Activated T-helper 1 cell treated with Interleukin-2 at 50 U/mL for 16 hours (primary cell): ENCODE results near the gene MOB3A.
"Not testable (repeated sequence)": the region's sequence is repeated elsewhere in the genome, so short reads cannot be mapped to it uniquely, and the experiment has no call there.

Experiments used
- DNase-seq: peaks from one replicate; pipeline ENCODE4 v3.0.0-alpha.2; 2020; ENCODE audit warnings: low read depth

MOB3A gene

DNA sequence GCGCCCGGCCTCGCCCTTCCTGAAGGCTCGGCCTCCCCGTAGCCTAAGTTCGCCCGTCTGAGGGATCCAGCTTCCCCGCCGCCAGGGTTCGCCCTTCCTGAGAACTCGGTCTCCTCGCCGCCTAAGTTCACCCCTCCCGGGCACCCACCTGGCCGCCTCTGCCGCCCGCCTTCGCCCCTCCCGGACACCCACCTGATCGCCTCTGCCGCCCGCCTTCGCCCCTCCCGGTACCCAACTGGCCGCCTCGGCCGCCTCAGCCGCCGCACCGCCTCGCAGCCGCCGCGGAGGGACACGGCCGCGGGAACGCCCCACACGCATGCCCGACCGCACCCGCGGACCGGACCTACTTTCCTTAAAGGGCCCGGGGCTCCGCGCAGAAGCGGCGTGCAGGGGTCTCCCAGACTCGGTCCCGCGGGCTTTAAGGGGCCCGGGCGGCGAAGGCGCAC lies at the start of gene MOB3A:
TSS of gene MOB3A (minus strand) at position 293 of the 446 bp plus-strand sequence. CDS start 17,766 bp downstream, outside the sequence.
- peak; percentile 79 for DNase-seq

DNA sequence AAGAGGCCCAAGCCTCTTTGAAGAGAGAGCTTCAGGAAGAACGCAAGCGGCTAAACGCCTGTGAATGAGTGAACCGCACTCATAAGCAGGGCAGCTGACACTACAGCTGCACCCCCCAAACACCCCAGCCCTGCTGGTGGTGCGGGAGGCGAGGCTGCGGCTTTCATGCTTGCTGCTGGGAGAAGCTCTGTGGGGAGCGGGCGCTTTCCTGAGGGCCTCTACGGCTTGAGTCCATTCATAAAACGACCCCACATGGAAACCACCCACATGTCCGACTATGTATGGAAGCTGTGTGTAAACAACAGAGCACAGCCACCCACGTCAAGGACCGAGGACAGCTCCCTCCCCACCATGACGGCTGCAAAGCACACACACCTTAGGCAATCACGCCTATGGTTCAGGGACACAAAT lies 49.7 kb upstream of the MOB3A start:
- DNase-seq: no peak

DNA sequence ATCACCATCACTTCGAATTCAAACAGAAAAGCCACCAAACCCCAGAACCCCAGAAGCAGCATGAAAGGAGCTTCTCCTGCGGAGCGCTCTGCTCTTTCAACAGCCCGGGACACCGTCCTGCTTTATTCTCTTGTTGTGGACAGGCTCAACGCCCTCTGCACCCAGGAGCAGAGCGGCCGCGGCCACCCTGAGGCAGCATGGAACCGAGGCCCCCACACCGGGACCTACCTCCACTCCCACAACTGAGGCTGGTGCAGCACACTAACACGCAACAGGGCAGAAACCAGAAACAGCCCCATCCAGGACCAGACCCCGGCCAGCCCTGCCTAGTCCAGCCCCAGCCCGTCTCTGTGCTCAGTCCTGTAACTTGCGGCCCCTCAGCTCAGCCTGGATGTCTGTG lies 48.1 kb upstream of the MOB3A start:
- DNase-seq: no peak

DNA sequence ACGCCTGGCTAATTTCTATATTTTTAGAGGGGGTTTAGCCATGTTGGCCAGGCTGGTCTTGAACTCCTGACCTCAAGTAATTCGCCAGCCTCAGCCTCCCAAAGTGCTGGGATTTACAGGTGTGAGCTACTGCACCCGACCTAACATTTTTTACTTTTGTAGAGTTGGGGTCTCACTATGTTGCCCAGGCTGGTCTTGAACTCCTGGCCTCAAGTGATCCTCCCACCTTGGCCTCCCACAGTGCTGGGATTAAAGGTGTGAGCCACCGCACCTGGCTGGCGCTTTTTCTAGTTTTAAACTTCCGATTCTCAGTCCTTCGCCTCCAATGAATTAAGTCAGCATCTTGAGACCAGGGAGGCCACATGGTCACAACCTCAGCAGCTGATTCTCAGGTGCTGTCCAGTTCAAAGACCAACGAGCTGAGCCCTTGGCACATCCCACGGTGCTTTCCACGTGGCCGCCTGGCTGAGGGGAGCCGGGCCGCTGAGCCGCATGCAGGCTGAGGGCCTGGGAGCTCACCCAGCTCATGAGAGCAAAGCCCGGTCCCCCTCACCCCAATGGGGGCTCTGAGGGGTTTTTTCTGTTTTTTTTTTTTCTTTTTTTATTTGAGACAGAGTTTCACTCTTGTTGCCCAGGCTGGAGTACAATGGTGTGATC lies 46.2 kb upstream of the MOB3A start:
- no peak for DNase-seq

DNA sequence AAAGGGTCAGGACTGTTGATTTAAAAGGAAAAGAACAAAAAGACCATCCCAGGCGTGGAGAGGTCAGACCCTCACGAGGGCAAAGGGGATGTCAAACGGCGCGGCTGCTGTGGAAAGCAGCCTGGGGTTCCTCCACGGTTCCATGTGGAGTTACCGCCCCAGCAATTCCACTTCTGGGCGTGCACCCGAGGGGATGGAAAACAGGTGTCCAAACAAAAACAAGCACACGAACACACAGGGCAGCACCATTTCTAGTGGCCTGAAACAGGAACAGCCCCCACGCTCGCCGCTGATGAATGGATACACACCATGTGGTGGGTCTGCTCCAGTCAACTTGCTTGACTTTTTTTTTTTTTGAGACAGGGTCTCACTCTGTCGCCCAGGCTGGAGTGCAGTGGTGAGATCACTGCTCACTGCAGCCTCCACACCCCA lies 44.0 kb upstream of the MOB3A start:
- DNase-seq: no peak

DNA sequence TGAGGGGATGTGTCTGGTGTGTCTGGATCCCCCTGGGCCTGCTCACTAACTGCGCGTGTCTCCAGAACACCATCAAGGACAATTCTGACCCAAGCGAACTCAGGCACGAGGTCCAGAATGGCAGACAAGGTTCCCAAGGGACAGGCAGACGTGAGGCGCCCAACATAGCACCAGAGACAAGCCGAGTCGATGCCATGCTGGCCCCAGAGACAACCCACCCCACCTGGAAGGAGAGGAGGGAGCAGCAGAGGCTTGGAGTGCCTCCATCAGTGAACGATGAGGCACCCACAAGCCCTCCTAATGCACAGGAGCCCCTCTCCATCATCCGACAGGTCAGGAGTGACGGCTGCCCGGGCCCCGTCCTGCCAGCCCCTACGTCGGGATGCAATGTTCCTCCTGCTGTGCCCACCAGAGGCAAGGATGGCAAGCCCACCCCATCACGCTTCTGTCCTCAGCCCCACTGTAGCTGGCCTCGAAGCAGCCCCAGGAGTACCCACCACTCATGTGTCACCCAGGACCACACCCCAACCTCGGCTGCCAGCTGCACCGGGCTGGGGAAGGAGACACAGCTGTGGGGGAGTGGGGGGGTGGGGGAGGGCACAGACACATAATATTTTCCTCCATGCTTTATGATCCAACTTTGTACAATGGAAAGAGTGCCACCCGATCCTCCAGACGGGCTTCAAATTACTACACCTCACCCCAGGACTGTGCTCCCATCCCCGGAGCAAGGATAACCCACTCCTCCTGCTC lies 43.4 kb upstream of the MOB3A start:
- no peak for DNase-seq

DNA sequence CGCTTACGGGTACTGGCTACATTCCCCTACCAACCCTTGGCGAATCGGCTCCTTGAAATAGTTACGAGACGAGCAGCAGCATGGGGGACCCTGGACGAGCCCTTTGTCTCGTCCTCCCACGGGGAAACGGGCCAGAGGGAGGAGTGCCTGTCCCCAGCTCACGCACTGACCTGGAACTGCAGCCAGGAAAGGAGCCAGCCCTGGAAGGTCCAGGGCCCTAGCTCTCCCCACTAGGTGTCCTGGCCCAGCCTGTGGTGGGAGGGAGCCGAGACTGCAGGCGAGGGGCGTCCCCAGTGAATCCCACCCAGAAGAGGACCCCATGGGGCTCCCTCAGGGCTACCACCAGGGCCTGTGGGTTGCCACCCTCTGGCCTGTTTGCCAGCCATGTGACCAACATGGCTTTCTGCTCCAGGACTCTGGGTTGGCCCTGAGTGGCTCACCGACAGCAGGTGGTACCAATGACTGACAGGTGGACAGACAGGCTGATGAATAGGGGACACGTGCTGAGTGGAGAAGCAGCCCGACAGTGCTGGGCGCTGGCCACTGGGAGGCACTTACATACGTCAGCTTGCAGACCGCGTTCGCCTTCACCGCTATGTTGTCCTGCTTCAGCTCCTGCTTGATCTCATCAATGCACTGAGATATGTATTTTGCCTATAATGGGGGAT lies 42.1 kb upstream of the MOB3A start:
- no peak for DNase-seq

DNA sequence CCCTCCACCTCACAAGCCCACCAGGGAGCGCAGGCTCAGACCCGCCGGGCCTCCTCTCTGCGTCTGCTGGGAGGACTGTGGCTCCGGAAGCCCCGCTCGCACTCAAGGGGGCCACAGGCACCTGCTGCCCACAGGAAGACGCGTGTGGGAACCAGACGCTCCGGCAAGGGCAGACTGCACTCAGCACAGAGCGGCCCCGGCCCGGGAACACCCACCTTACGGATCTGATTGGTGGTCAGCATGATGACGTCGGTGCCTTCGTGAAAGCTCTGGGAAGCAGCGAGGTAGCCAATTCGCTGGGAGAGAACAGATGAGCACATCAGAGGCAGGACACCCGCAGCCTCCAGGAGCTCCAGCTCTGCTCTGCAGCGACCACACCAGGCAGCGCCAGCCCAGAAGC lies 40.7 kb upstream of the MOB3A start:
- DNase-seq: no peak

DNA sequence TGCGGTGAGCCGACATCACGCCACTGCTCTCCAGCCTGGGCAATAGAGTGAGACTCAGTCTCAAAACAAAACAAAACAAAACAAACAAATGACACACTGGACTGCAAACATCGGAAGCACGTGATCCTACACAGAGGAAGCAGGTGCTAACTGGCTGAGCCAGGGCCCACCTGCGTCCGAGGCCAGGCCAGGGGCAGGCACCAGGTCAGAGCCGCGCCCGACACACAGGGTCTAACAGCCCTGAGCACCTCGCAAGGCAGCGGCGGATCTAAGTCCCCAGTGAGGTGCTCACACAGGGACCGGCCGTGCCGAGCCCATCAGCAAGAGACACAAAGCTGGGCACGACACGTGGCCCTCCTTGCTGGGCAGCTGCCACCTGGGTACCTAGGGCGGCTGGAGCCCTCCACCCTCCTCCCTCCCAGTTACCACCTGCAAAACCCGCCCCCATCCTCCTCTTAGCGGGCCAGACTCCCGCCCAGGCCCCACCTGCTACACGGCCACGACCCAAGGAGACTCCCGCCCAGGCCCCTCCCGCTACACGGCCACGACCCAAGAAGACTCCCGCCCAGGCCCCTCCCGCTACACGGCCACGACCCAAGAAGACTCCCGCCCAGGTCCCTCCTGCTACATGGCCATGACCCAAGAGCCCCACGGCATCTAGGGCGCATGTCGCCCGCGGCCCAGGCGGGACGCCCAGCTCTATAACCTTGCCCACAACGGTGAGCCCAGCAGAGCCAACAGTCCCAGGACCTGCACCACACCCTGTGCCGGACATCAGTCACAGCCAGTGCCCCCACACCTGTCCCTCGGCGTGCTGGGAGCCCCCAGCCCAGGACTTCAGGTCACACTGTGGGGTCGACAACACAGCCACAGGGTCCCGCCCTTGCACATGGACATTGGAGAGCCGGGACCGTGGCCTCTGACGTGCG lies 39.6 kb upstream of the MOB3A start:
- no peak for DNase-seq

DNA sequence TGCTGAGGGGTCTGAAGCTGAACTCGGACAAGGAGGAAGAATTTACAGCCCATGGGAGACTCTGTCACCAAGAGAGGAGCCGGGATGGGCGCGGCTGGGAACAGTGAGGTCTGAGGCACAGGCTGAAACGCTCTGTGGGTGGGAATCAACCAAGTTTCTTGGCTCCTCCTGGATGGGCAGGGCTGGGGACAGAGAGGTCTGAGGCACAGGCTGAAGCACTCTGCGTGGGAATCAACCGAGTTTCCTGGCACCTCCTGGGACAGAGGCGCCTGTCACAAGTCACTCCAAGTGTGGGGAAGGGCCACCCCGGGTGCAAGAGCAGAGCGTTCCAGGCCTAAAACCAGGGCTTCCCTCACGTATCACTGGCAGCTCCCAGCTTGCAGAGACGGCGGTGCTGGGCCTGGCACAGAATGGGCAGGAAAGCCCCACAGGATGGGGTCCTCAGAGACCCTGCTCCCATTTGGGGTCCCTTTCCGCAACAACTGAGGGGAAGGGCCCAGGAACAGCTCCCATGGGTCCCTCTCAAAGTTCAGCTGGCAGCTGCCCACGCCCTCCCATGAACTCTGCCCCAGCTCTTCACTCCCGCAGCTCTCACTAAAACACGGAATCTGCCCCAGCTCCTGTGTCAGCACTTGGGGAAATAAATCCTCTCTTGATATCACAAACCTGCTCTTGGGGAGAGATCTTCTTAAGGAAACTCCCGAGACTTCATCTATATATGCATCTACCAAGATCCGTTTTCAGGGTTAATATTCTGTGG lies 36.8 kb upstream of the MOB3A start:
- no peak for DNase-seq

DNA sequence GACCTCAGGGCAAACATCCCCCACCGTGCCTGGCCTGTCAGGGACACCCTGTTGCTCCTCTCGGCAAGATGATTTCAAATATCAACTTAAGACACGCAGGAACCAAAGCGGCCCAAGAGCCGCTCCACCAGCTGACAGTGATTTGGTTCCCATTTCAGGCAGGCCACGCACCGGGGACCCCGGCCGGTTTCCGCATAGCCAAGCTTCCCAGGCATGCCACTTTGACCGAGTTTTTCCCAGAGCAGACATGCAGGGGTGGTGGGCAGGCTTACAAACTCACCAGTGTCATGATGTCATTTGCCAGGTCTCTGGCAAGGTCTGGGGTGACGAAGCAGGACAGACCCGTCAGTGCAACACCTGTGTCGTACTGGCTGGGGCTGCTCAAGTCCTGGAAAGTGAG lies 36.1 kb upstream of the MOB3A start:
- DNase-seq: no peak

DNA sequence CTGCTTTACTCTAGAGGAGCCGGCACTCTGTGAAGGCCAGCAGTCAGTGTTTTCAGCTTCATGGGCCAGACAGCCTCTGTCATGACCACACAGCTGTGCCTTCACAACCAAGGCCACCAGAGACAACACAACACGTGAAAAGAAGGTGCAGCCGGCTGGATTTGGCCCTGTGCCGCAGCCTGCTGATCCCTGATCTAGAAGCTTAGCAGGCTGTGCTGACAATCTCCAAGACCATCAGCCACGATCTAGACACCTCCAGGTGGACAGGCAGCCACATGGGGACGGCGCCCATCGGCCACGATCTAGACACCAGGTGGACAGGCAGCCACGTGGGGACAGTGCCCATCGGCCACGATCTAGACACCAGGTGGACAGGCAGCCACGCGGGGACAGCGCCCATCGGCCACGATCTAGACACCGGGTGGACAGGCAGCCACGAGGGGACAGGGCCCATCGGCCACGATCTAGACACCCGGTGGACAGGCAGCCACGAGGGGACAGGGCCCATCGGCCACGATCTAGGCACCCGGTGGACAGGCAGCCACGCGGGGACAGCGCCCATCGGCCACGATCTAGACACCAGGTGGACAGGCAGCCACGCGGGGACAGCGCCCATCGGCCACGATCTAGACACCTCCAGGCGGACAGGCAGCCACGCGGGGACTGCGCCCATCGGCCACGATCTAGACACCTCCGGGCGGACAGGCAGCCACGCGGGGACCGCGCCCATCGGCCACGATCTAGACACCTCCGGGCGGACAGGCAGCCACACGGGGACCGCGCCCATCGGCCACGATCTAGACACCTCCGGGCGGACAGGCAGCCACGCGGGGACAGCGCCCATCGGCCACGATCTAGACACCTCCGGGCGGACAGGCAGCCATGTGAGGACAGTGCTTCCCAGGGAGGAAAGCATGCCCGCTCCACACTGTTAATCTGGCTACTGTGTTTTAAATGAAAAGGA lies 35.2 kb upstream of the MOB3A start:
- not testable (repeated sequence) for DNase-seq

DNA sequence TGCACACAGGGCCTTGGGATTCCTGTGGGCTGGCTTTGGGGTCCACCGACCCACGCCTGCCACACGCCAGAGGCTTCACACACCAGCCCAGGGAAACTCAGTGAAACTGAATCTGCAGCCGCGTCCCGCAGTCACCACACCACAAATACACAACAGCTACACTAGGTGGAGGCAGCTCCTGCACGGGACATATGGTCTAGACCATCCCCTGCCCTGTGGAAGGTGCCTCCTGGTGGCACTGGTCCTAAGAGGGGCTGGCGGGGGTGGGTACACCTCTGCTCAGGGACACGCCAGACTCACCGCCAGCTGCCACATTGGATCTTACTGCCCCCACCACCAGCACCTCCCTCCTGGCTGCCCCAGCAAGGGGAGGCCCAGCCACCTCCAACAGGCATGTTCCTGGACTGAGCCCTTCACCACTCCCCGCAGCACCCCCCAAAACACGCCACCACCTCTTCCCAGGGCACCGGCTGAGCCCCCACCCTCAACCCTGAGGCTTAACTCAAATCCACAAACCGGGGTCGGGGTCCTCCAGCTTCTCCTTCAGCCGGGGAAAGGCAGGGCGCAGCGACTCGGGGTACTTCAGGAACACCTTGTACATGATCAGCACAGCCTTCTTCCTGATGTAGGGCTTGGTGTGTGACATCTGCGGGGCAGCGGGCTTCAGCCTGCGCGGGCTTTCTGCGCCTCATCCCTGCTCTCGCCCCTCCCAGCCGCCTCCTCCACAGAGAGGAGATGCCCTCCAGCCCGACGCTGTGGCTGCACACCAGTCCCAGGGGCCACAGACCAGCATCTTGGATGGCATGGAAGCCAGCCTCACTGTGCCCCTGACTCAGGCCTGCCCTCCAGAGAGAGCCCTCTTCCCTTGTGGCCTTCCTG lies 34.0 kb upstream of the MOB3A start:
- DNase-seq: no peak

DNA sequence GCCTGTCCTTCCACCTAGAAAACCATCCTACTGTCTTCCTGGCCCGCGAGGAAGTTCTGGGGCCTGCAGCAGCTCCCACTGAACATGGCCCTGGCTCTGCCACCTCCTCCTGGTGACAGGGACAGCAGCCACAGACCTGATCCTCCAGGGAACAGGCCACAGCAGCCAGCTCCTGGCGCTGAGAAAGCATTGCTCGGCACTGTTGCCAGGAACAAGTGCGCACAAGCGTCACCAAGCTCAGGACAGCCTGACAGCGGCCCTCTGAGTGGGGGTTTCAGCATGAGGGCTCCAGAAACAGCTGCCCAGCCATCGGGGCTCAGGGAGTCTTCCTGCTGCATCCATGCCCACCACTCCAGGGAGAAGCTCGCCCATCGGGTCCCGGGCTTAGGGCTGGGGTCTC lies 33.4 kb upstream of the MOB3A start:
- DNase-seq: no peak

DNA sequence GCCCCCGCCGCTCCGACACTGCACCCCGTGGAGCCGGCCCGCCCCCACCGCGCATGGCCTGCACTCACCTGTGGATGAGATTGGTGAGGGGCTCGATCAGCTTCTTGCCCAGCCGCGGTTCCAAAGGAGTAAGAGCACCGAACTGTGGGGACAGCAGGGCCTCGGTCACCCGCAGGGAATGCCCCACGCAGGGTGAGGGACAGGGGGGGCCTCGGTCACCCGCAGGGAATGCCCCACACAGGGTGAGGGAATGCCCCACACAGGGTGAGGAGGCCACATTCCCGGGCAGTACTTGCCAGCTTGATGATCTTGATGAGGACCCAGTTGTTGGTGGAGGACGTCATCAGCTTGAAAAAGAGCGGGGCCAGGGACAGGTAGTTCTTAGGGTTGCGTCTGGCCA lies 32.9 kb upstream of the MOB3A start:
- DNase-seq: no peak

DNA sequence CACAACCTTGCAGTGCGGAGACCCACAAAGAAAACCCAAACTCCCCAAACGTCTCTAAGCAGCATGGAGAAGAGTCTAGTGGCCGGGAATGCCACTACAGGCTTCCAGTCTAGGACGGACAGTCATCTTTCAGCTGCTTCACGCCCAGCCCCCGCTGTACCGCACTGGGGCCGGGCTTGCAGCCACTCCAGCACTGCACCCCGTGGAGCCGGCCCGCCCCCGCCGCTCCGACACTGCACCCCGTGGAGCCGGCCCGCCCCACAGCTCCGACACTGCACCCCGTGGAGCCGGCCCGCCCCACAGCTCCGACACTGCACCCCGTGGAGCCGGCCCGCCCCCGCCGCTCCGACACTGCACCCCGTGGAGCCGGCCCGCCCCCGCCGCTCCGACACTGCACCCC lies 32.1 kb upstream of the MOB3A start:
- DNase-seq: not testable (repeated sequence)

DNA sequence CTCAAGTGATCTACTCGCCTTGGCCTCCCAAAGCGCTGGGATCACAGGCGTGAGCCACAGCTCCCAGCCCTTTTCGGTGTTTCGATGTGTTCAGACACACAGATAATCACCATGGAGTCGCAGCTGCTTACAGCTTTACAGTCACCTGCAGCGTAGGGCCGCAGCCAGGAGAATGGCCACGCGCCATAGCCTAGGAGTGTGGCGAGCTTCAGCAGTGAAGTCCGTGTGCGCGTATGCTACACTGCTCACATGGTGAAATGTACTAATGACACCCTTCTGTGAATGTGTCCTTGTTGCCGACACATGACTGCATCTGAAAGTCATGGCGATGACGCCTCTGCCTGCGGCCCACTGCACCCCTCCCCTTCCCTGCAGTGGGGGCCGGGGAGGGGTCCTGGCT lies 31.6 kb upstream of the MOB3A start:
- DNase-seq: no peak

DNA sequence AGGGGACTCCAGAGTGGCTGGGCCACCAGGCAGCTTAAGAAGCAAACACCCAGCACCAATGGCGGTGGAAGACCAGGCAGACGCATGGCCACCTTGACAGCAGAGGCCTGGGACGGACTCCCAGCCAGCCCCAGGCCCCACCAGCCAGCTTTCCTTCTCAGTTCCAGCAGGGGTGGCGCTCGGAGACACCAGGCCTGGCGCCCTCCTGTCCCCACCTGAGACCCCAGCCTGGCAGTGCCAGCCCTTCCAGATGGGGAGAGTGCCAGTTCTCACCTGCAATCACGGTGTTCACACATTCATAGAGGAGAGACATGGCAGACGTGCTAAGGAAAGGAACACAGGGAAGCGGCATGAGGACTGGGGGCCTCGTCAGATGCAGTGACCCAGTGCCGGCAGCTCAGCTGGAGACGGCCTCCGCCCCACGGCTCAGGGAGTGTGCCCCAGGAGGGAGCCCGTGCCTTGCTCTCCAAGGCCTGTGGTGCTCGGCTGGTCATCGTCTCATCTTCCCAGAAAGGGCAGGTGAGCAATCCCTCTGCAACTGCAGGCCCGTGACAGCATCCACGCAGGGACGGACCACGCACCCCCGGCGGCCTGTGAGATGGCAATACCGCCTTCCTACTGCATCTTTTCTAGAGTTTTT lies 30.9 kb upstream of the MOB3A start:
- DNase-seq: no peak
